Measurements from ENCODE around the gene ITIH2.
A peak's percentile ranks its signal among the peaks of the same experiment; 100 is the strongest.
"Not testable (repeated sequence)": the region's sequence is repeated elsewhere in the genome, so short reads cannot be mapped to it uniquely, and the experiment has no call there.

ITIH2 gene

GRCh38 chr10:7703140-7703539 is at the start of gene ITIH2:
TSS of gene ITIH2 (plus strand) at chr10:7703316. CDS start at chr10:7703435, 119 bp downstream.
- no peak for DNase-seq (ENCODE audit: low spot score)

GRCh38 chr10:7657079-7657478 is 46.0 kb upstream of the ITIH2 start:
- not testable (repeated sequence) for DNase-seq (ENCODE audit: low spot score)

GRCh38 chr10:7657552-7657951 is 45.6 kb upstream of the ITIH2 start:
- no peak for DNase-seq (ENCODE audit: low spot score)

- no peak for DNase-seq (ENCODE audit: low spot score)
These were observed 43.6 kb upstream of the ITIH2 start for GRCh38 chr10:7659560-7659959.

- DNase-seq (ENCODE audit: low spot score): no peak
These were observed 40.6 kb upstream of the ITIH2 start for GRCh38 chr10:7662522-7662921.

GRCh38 chr10:7664707-7665106 is 38.4 kb upstream of the ITIH2 start:
- no peak for DNase-seq (ENCODE audit: low spot score)

- DNase-seq (ENCODE audit: low spot score): no peak
These were observed 37.3 kb upstream of the ITIH2 start for GRCh38 chr10:7665767-7666166.

- DNase-seq (ENCODE audit: low spot score): no peak
These were observed 36.7 kb upstream of the ITIH2 start, which contains the start of gene ITIH5 for GRCh38 chr10:7666253-7667023. TSS of gene ITIH5 (minus strand) at chr10:7666966. CDS start at chr10:7666892, 74 bp downstream.

GRCh38 chr10:7667262-7668141 is 35.6 kb upstream of the ITIH2 start:
- no peak for DNase-seq (ENCODE audit: low spot score)

- DNase-seq (ENCODE audit: low spot score): no peak
These were observed 33.0 kb upstream of the ITIH2 start for GRCh38 chr10:7670157-7670556.

GRCh38 chr10:7672341-7673134 is 30.6 kb upstream of the ITIH2 start:
- no peak for DNase-seq (ENCODE audit: low spot score)

GRCh38 chr10:7679256-7679655 is 23.9 kb upstream of the ITIH2 start:
- no peak for DNase-seq (ENCODE audit: low spot score)

- DNase-seq (ENCODE audit: low spot score): not testable (repeated sequence)
These were observed 23.0 kb upstream of the ITIH2 start for GRCh38 chr10:7680078-7680477.

- DNase-seq (ENCODE audit: low spot score): no peak
These were observed 16.6 kb upstream of the ITIH2 start for GRCh38 chr10:7686351-7687171.

GRCh38 chr10:7687228-7687907 is 15.7 kb upstream of the ITIH2 start:
- peak; percentile 73 for DNase-seq (ENCODE audit: low spot score)

GRCh38 chr10:7689591-7689990 is 13.5 kb upstream of the ITIH2 start:
- DNase-seq (ENCODE audit: low spot score): no peak

- DNase-seq (ENCODE audit: low spot score): not testable (repeated sequence)
These were observed 12.1 kb upstream of the ITIH2 start for GRCh38 chr10:7690885-7691597.

GRCh38 chr10:7692368-7692767 is 10.7 kb upstream of the ITIH2 start:
- DNase-seq (ENCODE audit: low spot score): not testable (repeated sequence)

- not testable (repeated sequence) for DNase-seq (ENCODE audit: low spot score)
These were observed 9.9 kb upstream of the ITIH2 start for GRCh38 chr10:7693194-7693593.

- DNase-seq (ENCODE audit: low spot score): no peak
These were observed 6.6 kb upstream of the ITIH2 start for GRCh38 chr10:7696545-7696944.

Measured in CD4-positive, alpha-beta T cell treated with Interleukin-15 for 4 hours (primary cell).